C4-2B (cell line): ENCODE measurements around the gene SCN7A.

Experiments used
- CTCF ChIP-seq: fragments of 450-650 bp; conservative IDR thresholded peaks from 2 replicates; pipeline ENCODE4 v1.5.1; 2017; ENCODE audit warnings: mild to moderate bottlenecking
- ZFX ChIP-seq: fragments of 450-650 bp; IDR thresholded peaks from 2 replicates; pipeline ENCODE4 v1.6.1; 2017

- TF ChIP-seq CTCF (no peak), ZFX (no peak)
These were observed 122.0 kb downstream of the SCN7A start for GRCh38 chr2:166372046-166372445.
